Activated CD8-positive, alpha-beta memory T cell treated with anti-CD3 and anti-CD28 coated beads for 4 hours (primary cell): ENCODE data around the gene RPS6KB2.
A peak's percentile ranks its signal among the peaks of the same experiment; 100 is the strongest.
"Not testable (repeated sequence)": the region's sequence is repeated elsewhere in the genome, so short reads cannot be mapped to it uniquely, and the experiment has no call there.

Experiments used
- DNase-seq, 2 donors: peaks; one replicate each; pipeline ENCODE4 v3.0.0-alpha.2; 2020; ENCODE audit warnings: low read depth in 2 of 2

RPS6KB2 gene

DNA sequence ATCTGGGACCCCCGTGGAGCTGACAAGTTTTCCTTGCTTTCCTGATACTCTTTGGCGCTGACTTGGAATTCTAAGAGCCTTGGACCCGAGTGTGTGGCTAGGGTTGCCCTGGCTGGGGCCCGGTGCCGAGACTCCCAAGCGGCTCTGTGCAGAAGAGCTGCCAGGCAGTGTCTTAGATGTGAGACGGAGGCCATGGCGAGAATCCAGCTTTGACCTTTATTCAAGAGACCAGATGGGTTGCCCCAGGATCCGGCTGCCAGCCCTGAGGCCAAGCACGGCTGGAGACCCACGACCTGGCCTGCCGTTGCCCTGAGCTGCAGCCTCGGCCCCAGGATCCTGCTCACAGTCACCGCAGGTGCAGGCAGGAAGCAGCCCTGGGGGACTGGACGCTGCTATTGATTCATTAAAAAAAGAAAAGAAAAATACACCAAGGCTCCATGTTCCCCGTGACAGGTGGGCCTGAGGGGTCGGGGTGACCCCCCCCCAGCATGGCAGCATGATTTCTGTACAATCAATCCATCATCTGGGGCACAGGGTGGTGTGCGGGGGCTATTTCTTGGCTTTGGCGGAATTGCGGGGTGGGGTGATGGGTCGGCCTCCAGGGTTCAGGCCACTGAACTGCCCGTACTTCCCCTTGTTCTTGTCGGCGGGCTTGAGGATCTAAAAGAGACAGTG lies 30.2 kb upstream of the RPS6KB2 start:
- no peak for DNase-seq

DNA sequence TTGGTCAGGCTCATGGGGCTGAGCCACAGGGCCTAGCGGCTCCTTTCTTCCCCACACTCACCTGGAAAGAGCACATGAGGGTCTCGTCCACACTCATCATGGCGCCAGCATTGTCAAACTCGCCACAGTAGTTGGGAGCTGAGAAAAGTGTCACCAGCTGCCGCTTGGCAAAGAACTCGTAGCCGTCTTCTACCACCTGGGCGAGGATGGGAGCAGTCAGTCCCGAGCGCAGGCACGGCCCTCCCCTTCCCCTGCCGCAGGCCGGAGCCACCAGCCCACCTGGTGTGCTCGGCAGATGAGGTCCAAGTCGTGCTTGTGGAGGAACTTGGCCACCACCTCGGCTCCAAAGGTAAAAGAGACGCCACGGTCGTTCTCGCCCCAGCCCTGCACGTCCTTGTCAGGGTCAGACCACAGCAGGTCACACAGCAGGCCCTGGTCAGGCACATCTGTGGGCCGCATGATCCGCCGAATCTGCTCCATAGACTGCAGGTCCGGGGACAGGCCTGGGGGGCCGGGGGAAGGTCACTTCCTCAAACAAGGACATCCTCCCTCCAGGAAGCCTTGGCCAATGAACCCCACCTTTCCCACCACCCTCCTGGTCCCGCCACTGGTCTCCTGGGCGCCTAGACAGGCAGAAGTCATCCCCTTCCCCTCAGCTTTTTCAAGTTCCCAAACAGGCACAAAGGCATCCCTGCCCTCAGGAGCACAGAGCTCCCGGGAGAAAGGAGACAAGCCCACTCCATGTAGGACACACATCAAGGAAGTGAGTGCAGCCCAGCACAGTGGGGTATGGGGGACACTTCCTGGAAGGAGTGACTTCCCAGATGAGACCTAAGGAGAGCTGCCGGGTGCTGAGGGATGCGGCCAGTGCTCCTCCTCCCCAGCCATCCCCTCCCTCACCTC lies 29.4 kb upstream of the RPS6KB2 start:
- DNase-seq: no peak

DNA sequence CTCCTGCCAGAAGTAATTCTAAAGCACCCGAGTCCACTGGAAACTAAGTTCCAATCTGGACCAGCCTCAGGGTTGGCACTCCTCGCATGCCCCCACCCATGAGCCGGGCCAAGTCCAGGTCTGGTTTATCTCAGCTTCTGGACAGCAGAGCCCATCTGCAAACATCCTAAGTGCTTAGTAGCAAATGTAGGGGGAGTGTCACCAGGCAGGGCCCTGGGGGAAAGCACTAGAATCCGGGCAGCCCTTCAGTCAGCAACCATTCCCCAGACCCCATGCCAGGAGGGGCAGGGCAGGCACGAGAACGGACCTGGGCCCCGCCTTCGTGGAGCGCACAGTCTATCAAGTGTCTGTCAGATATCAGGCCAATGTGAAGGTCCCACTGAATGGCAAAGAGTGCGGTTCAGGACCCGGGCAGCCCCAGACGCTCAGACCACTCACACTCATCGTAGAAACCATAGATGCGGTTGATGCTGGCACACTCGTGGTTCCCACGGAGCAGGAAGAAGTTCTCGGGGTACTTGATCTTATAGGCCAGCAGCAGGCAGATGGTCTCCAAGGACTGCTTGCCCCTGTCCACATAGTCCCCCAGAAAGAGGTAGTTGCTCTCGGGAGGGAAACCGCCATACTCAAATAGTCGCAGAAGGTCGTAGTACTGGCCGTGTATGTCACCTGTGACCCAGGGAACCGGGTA lies 27.9 kb upstream of the RPS6KB2 start:
- no peak for DNase-seq

DNA sequence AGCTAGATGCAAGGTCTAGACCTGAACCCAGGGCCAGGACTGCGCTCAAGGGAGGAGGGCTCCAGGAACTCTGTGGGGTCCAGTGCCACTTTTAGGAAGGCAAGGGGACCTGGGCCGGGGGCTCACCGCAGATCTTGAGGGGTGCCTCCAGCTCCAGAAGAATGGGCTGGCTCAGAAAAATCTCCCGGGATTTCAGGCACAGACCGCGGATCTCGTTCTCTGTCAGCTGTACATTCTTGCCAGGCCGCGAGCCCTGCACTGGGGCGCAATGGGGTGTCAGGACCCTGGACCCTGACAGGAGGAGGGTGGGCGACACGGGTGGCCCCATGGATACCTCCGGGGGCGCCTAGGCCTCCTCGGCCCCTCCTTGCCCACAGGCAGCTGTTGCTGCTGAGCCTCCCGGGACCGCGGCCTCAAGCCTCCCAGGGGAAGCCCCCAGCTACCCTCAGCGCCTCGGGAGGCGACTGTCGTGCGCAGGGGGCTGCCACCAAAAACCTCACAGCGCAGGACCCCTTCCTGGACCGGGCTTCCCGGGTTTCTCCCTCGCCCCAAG lies 27.3 kb upstream of the RPS6KB2 start:
- no peak for DNase-seq

DNA sequence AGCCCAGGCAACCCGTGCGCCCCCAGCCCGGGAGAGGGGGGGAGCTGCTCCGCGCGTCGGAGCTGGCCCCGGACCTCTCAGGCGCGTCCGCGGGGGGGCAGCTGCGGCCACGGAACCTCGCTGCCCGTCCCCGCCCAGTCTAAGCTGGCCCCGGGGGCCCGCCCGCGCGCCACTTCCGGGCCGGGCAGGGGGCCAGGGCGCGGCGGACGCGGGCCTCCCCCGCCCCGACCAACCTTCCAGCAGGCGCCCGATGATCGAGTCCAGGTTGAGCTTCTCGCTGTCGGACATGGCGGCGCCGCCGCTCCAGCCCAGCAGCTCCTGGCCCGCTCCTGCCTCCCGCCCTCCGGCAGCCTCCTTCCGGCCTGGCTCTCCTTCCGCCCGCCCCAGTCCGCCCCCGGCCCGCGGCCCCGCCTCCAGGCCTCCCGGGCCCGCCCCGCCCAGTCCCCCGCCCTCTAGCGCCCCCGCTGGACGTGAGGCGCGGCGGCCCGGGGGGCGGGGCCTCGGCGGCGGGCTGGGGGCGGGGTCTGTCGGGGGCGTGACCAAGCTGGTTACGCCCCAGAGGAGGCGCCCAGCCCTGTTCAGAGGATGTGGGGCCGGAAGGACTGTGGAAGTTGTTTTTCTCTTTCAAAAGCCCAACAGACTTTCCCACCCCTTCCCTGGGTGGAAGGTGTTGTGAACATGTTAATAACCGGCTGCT lies 26.7 kb upstream of the RPS6KB2 start, which contains the start of gene PPP1CA:
TSS of gene PPP1CA (minus strand) at position 364 of the 697 bp plus-strand sequence. CDS start at position 288, 76 bp downstream.
- peak; percentile 84 for DNase-seq

DNA sequence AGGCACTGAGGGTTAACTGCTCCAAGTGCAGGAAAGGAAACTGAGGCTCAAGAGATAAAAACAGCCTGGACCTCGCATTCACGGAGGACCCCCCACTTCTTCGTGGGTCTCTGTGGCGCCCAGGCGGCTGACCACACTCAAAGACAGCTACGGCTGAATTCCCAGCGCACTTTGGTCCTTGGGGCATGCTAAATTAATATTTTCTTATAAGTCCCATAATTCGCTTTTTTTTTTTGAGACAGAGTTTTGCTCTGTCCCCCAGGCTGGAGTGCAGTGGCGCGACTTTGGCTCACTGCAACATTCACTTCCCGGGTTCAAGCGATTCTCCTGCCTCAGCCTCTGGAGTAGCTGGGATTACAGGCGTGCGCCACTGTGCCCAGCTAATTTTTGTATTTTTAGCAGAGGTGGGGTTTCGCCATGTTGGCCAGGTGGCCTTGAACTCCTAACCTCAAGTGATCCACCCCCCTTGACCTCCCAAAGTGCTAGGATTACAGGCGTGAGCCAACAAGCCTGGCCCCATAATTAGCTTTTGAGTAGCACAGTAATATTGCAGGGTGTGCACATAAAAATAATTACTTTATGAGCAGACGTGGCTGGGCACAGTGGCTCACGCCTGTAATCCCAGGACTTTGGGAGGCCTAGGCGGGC lies 26.0 kb upstream of the RPS6KB2 start:
- not testable (repeated sequence) for DNase-seq

DNA sequence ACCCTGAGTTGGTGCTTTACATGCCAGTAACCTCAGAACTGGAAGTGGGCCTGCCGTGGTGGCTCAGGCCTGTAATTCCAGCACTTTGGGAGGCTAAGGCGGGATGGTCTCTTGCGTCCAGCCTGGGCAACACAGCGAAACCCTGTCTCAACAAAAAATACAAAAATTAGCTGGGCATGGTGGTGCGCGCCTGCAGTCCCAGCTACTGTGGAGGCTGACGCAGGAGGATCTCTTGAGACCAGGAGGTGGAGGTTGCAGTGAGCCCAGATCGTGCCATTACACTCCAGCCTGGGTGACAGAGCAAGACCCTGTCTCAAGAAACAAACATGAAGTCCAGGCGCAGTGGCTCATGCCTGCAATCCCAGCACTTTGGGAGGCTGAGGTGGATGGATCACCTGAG lies 25.2 kb upstream of the RPS6KB2 start:
- not testable (repeated sequence) for DNase-seq

DNA sequence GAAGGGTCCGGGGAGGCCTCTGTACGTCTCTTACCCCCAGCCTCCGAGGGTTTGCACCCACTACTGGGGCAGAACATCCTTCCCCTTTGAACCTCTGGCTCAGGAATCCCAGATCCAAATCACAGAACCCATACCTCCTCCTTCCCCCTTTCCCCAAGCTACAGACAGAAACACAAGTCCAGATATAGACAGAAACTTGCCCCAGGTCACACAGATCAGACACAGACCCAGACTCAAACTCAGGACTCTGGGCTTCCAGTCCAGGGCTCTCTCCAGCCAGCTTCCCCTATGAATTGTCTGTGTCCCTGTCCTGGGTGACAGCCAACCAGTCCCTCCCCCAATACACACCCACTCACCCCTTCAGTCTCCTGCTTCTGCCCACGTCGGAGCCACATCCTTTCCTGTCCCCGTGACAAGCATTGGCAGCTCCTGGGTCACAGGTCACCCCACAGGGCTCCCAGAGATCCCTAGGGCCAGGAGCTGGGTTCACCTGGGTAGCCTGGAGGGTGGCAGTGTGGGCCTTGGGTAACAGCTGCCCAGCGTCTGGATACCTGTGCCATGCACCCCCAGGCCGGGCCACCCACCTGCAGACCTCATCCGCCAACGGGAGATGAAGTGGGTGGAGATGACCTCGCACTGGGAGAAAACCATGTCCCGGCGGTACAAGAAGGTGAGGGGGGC lies 23.6 kb upstream of the RPS6KB2 start:
- DNase-seq: no peak

DNA sequence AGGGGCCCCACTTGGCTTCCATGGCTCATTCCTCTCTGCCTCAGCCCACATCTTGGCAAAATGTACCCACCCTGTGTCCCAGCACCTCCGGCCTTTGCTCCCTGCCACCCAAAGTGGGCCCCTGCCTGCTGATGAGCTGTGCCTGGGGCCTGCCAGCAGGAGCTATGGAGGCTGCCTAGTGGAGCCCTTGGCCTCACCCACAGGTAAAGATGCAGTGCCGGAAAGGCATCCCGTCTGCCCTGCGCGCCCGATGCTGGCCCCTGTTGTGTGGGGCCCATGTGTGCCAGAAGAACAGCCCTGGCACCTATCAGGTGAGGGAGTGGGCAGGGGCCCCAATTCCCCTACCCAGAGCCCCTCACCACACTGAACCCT lies 23.1 kb upstream of the RPS6KB2 start:
- no peak for DNase-seq

DNA sequence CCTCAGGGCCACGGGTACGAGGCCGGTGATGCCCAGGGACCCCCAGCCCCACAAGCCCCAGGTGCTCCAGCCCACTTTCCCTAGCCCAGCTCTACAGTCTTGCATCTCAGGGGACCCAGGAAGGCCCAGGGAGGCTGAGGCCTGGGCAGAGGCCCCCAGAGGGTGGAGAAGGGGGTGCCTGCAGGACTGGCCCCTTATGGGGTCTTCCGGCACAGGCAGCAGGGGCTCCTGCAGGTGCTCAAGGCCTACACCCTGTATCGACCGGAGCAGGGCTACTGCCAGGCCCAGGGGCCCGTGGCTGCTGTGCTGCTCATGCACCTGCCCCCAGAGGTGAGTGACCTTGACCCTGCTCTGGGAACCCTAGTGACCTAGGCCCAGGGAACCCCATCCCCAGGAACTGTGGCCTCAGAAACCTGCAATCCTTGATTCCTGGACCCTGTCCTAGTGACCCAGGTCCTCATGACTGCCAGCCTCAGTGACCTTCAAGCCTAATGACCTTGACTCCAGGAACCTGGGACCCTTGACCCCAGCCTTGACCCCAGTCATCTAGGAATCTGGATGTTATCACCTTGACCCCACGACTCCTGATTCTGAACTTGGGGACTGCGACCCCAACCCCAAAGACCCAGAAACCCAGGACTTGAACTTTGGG lies 22.5 kb upstream of the RPS6KB2 start:
- DNase-seq: no peak

DNA sequence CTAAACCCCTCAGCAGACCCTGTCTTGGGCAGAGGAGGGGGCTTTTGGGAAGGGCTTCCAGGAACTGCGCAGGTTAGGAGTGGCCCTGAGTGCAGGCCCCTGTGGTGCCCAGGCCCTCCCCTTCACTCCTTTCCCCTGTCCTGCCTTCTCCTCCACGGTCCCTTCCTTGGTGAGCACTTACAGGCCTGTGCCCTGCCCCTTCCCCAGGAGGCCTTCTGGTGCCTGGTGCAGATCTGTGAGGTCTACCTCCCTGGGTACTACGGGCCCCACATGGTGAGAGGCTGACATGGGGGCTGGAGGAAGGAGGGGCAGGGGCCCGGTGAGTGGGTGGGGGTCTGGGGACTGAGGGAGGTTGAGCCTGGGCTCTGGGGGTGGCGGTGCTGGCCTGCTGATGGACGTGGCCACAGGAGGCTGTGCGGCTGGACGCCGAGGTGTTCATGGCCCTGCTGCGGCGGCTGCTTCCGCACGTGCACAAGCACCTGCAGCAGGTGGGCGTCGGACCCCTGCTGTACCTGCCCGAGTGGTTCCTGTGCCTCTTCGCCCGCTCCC lies 21.8 kb upstream of the RPS6KB2 start:
- DNase-seq: no peak

DNA sequence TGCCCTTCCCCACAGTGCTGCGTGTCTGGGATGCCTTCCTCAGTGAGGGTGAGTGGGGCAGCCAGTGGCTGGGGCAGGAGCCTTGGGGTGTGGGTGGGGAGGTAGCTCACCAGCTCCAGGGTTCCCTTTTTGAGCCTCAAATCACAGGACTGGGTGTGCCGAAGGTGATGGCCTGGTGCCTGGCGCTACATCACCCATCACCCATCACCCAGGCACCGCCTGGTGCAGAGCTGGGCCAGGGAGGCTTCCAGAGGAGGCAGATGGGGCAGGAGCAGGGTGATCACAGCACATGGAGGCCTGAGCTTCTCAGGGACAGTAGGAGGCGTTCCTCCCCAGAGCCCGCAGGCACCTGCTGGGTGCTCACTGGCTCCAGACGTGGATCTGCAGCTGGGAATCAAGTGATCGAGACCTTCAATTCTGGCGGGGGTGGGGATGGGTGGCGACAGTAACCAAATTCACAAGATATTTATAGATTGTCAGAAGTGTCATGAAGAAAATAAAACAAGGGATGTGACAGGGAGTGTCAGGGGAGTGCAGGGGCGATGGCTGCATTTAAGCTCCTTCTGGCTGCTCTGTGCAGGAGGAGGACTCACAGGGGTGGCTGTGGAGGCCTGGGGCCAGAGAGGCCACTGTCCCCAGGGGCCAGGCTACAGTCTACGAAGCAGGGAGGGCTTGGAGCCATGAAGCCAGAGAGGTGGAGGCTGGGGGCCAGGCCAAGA lies 21.2 kb upstream of the RPS6KB2 start:
- DNase-seq: no peak

DNA sequence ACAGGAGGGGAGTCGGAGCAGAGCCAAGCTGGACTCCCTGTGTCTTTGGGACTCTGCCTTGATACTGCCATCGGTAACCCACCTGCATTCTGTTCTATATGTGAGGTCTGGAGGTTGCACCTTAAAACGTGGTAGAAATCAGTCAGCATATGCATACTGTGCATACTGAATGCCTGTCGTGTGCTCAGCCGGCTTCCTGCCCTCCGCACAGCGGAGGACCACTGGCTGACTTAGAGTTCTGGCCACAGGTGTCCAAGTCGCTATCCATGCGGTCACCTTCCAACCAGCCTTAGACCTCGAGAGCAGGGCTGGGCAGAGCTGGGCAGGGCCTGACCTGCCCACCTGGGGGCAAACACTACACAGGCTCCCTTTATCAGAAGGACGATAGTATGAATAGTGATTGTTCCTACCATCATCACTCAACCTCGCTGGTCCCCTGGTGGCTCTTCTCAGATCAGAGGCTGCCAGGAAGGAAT lies 20.6 kb upstream of the RPS6KB2 start:
- no peak for DNase-seq

DNA sequence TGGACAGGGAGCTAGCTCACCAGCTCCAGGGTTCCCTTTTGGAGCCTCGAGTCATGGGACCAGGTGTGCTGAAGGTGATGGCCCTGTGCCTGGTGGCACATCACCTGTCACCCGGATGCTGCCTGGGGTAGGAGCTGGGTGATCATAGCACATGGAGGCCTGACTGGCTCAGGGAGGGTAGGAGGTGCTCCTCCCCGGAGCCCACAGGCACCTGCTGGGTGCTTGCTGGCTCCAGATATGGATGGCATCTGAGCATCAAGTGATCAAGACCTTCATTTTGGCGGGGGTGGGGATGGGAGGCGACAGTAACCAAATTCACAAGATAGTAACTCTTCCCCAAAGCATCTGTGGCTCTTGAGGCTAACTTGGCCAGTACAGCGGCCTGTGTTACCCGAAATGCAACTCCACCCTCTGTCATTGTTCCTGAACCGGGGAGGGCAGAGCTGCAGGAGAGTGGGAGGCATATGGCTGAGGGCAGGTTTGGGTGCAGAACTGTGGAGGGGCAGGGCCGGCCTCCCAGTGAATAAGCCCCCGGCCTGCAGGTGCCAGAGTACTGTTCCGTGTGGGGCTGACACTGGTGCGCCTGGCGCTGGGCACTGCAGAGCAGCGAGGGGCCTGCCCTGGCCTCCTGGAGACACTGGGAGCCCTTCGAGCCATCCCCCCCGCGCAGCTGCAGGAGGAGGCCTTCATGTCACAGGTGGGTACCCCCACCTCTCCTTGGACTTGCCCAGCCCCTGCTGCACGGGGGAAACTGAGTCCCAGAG lies 19.7 kb upstream of the RPS6KB2 start:
- DNase-seq: no peak

DNA sequence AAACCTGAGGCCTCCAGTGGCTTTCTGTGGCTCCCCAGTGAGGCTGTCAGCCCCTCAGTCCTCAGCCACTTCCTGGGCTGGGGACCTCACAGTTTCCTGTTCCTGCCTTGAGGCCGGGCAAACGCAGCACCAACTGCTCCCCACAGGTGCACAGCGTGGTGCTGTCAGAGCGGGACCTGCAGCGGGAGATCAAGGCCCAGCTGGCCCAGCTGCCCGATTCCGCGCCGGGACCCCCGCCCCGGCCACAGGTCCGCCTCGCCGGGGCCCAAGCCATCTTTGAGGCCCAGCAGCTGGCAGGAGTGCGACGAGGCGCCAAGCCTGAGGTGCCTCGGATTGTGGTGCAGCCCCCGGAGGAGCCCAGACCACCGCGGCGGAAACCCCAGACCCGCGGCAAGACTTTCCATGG lies 19.0 kb upstream of the RPS6KB2 start:
- DNase-seq: no peak

DNA sequence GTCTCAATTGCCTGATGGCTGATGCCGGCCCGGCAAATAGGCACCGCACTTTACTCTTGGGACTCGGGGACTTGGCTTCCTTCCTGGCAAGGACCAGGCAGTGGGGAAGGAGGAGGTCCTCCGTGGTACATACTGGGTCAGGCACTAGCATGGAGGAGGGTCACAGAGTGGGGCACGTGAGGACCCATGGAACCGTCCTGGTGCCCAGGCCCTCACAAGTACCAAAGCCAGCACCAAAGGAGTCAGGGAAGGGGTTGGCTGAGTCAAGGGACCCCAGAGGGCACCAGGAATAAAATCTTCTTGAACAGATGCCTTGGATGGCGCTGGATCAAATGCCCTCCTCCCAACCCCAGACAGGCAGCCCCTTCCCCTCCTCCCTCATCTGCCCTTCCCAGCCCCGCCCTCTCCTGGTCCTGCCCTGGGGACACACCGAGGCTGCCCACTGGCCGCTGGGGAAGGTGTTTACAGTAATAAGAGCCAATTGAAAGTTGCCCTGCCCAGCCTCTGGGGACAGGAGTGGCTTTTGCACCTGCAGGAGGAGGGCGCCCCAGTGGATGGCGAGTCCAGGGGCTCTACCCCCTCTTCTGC lies 18.4 kb upstream of the RPS6KB2 start:
- no peak for DNase-seq

DNA sequence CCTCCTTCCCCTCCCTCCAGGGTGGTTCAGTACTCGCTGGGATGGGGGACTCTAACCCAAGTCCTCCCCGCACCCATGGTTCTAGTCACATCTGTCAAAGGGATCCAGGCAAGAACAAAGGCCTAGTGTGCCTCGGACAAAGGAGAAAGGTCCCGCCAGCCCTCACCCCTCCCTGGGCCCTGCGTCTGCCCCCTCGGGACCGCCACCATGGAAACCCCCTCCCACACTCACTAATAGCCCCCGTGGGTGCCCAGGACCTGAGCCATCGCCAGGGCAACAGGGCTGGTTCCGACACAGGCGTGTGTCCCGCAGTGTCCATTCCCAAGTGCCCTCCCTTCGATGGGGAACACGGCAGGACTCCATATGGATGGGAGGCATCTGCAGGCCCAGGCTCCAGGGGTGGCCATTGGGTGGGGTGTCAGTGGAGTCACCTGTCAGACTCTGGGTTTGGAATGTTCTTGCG lies 17.9 kb upstream of the RPS6KB2 start:
- no peak for DNase-seq
